ENCODE measurements around the gene PLEKHM3. TPM values are rescaled to one million over a fixed set of nuclear protein-coding genes. Genes with fewer than 3 reads are reported as not detected.

PLEKHM3 gene
- total RNA-seq, 2 donors from 2014 or later: 14.0 to 15.2 TPM

DNA sequence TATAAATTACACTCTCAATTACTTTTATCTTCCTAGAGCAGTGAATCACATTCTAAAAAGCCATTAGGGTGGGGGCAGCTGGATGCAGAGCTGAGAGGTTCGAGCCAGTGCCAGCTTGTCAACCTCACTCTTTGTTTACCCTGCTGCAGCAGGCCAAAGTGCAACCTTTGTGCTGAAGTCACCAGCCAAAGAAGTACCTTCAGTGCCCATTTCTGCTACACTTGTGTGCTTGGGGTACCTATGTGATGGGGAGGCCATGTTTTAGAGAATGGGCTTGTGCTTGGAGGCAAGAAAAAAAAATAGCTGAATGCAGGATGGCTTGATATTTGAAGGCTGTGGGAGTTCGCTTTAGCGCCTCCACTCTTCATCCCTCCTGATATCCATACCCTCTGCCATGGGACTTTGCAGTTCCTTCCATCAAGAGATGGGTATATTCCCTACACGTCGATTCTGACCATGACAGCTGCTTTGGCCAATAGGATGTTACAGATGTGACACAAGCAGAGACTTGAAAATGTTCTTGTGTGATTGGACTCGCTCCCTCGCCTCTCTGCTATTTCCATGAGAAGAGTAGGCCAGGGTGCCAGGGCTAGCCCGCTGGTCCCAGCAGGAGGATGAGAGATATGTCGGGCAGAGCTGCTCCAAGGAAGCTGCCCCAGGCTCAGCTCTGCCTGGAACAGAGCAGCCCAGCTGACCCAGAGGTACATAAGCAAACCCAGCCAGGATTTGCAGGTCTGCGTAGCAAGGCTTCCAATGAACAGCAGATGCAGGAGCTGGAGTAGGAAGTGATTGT, 242.9 kb downstream of the PLEKHM3 start:
- 69 to 73% methylated on average over 8 to 10 of the region's 10 CpGs for WGBS, 2 donors
- Histone ChIP-seq H3K4me3 (no peak overlapping the region), H3K36me3 (replicated peaks in 1 of 2; ENCODE audit: insufficient read depth in 1 of 2, low read depth in 2 of 2) (no peaks in the 10 kb centered on the region), H3K4me1 (peaks cover 18% of the 10 kb centered on the region), H3K9me3 (no peaks in the 10 kb centered on the region), H3K27me3 (no peaks in the 10 kb centered on the region), H3K27ac (peak overlapping the region in 3 of 4 donors; percentile 10 to 29 (median 22))
- intact Hi-C loops (cut with DNase I): no loop called here
- TF ChIP-seq POLR2A (IDR thresholded peaks at IDR 0.05): no peak
- TF ChIP-seq, protein P1, sequence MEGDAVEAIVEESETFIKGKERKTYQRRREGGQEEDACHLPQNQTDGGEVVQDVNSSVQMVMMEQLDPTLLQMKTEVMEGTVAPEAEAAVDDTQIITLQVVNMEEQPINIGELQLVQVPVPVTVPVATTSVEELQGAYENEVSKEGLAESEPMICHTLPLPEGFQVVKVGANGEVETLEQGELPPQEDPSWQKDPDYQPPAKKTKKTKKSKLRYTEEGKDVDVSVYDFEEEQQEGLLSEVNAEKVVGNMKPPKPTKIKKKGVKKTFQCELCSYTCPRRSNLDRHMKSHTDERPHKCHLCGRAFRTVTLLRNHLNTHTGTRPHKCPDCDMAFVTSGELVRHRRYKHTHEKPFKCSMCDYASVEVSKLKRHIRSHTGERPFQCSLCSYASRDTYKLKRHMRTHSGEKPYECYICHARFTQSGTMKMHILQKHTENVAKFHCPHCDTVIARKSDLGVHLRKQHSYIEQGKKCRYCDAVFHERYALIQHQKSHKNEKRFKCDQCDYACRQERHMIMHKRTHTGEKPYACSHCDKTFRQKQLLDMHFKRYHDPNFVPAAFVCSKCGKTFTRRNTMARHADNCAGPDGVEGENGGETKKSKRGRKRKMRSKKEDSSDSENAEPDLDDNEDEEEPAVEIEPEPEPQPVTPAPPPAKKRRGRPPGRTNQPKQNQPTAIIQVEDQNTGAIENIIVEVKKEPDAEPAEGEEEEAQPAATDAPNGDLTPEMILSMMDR (IDR thresholded peaks at IDR 0.05): no peak
- ATAC-seq (peak; percentile 91), DNase-seq (peak; percentile 61 to 82 (median 79))

DNA sequence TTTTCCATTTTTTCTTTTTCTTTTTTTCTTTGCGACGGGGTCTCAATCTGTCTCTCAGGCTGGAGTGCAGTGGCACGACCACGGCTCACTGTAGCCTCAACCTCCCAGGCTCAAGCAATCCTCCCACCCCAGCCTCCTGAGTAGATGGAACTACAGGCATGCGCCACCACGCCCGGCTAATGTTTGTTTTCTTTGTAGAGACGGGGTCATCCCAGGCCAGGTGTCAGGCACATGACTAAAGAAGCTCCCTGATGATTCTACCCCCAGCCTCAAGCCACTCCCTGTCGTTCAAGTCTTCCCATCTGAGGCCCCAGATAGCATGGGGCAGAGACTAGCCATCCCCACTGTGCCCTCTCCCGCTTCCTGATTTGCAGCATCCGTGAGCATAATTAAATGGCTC, 245.8 kb downstream of the PLEKHM3 start:
- DNase-seq: no peak
- Histone ChIP-seq H3K4me1 (peaks cover 30% of the 10 kb centered on the region), H3K27ac (no peak overlapping the region), H3K4me3 (no peak overlapping the region), H3K36me3 (replicated peaks in 1 of 2; ENCODE audit: insufficient read depth in 1 of 2, low read depth in 2 of 2) (no peaks in the 10 kb centered on the region), H3K27me3 (no peaks in the 10 kb centered on the region), H3K9me3 (no peaks in the 10 kb centered on the region)
- TF ChIP-seq, protein P1 (IDR thresholded peaks at IDR 0.05): no peak
- TF ChIP-seq POLR2A (IDR thresholded peaks at IDR 0.05): no peak
- intact Hi-C loops (cut with DNase I): no loop called here
- ATAC-seq: no peak
- 93% methylated on average over 8 to 10 of the region's 11 CpGs for WGBS, 2 donors

DNA sequence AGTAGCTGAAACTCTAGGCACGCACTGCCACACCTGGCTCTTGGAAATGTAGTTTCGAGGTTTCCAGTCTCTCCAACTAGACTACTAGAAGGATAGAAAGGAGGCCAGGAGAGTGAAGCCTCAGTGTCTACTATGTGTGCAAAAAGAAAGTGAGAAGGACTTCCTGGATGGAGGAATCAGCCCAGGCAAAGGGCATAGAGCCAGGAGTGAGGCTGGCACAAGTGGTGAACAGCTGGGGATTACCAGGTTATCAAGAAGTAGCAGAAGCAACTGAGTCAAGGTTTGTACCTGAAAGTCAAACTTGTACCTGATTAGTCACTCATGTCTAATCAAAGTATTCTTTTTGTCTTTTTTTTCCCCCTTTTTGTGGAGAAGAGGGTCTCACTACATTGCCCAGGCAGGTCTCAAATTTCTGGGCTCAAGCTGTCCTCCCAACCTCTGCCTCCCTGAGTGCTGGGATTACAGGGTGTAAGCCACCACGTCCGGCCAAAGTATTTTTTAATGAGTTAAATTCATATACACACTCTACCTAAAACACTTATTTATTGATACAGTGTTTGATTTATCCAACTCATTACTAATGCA, 246.9 kb downstream of the PLEKHM3 start:
- WGBS, 2 donors: 76 to 92% methylated on average over 4 of the region's 4 CpGs
- no peak overlapping the region for H3K4me3 ChIP-seq
- no peak for TF ChIP-seq POLR2A (IDR thresholded peaks at IDR 0.05)
- TF ChIP-seq, protein P1 (IDR thresholded peaks at IDR 0.05): no peak
- no peaks in the 10 kb centered on the region for H3K36me3 ChIP-seq (replicated peaks in 1 of 2; ENCODE audit: insufficient read depth in 1 of 2, low read depth in 2 of 2)
- no peak for ATAC-seq
- H3K27me3 ChIP-seq: no peaks in the 10 kb centered on the region
- intact Hi-C loops (cut with DNase I): no loop called here
- H3K4me1 ChIP-seq: peaks cover 30% of the 10 kb centered on the region
- peak in 1 of 4 donors; percentile 44 for DNase-seq
- no peaks in the 10 kb centered on the region for H3K9me3 ChIP-seq
- H3K27ac ChIP-seq: no peak overlapping the region

GRCh38 chr2:207777124-207777523, 248.2 kb downstream of the PLEKHM3 start:
- no peak overlapping the region for H3K4me3 ChIP-seq
- H3K36me3 ChIP-seq (replicated peaks in 1 of 2; ENCODE audit: insufficient read depth in 1 of 2, low read depth in 2 of 2): no peaks in the 10 kb centered on the region
- ATAC-seq: no peak
- intact Hi-C loops (cut with DNase I): no loop called here
- H3K27me3 ChIP-seq: no peaks in the 10 kb centered on the region
- 86 to 88% methylated on average over 6 of the region's 6 CpGs for WGBS, 2 donors
- no peaks in the 10 kb centered on the region for H3K9me3 ChIP-seq
- H3K4me1 ChIP-seq: peaks cover 23% of the 10 kb centered on the region
- DNase-seq: peak in 1 of 4 donors; percentile 23
- TF ChIP-seq, protein P1 (IDR thresholded peaks at IDR 0.05): no peak
- TF ChIP-seq POLR2A (IDR thresholded peaks at IDR 0.05): no peak
- no peak overlapping the region for H3K27ac ChIP-seq
